ENCODE results near the gene KCNJ15. TPM values are rescaled to one million over a fixed set of nuclear protein-coding genes. Genes with fewer than 3 reads are reported as not detected.

The KCNJ15 gene
- total and polyA plus RNA-seq, 2 experiments from 2014 or later, result not detected

DNA sequence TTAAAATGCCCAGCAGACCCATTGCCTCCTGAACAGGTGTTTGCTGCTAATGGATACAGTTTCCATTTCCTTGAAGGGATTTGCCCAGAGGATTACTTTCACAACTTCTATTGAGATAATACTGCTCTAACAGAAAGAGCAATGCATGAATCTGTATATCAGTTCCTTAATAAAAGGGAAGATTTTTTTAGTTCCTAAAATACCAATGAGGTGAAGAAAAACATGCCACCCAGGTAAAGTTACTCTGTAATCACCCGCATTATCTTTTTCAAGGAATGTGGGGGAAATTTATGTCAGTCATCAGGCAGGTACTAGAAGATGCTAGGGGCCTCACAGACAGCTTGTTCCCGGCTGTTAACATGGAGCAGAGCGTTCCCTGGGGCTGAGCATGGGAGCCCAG is 41.1 kb downstream of the KCNJ15 start (continued):
- TF ChIP-seq STAT1 (IDR thresholded peaks at IDR 0.05; ENCODE audit: unreplicated experiment), result no peak
- TF ChIP-seq EZH2 (IDR thresholded peaks at IDR 0.05; ENCODE audit: low read depth, unreplicated experiment), result no peak
- TF ChIP-seq, protein P1, sequence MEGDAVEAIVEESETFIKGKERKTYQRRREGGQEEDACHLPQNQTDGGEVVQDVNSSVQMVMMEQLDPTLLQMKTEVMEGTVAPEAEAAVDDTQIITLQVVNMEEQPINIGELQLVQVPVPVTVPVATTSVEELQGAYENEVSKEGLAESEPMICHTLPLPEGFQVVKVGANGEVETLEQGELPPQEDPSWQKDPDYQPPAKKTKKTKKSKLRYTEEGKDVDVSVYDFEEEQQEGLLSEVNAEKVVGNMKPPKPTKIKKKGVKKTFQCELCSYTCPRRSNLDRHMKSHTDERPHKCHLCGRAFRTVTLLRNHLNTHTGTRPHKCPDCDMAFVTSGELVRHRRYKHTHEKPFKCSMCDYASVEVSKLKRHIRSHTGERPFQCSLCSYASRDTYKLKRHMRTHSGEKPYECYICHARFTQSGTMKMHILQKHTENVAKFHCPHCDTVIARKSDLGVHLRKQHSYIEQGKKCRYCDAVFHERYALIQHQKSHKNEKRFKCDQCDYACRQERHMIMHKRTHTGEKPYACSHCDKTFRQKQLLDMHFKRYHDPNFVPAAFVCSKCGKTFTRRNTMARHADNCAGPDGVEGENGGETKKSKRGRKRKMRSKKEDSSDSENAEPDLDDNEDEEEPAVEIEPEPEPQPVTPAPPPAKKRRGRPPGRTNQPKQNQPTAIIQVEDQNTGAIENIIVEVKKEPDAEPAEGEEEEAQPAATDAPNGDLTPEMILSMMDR (conservative IDR thresholded peaks at IDR 0.05; ENCODE audit: low read depth in 2 of 2), result no peak

DNA sequence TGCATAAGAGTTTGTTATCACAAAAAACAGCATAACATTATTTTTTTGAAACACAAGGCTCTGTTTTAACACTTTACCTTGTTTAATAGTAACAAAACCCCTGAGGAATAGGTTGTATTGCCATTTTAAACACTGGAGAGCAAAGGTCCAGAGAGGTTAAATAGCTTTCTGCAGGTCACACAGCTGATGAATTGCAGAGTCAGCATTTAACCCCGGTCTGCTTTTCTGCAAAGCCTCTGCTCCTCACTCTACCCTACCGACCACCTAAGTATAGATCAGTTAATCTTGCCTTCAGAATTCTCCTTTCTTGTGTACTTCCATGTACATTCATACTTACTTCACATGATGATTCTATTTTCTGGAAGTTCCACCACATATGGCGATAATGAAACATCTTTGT is 42.0 kb downstream of the KCNJ15 start:
- Histone ChIP-seq H3K36me3 (ENCODE audit: insufficient read depth) (no peaks in the 10 kb centered on the region), H3K79me2 (replicated peaks; ENCODE audit: insufficient read depth) (no peaks in the 10 kb centered on the region), H3K27ac (ENCODE audit: low read depth) (no peak overlapping the region), H2AFZ (no peak overlapping the region), H3K9me2 (ENCODE audit: insufficient read depth) (no peaks in the 10 kb centered on the region), H3K4me2 (no peak overlapping the region), H4K20me1 (replicated peaks; ENCODE audit: insufficient read depth) (no peaks in the 10 kb centered on the region), H3F3A (replicated peaks; ENCODE audit: low read depth) (no peaks in the 10 kb centered on the region), H3K4me3 (no peak overlapping the region), H3K4me1 (ENCODE audit: insufficient read depth) (peaks cover 14% of the 10 kb centered on the region), H3K27me3 (ENCODE audit: insufficient read depth) (no peaks in the 10 kb centered on the region)
- H3K27ac Mint-ChIP-seq, result no peak overlapping the region
- no peaks in the 10 kb centered on the region for H3K9me3 Mint-ChIP-seq
- DNase-seq (ENCODE audit: low spot score) (no peak), ATAC-seq (no peak)
- H3K27me3 Mint-ChIP-seq (ENCODE audit: insufficient read depth, low read depth, poor library complexity), result no peaks in the 10 kb centered on the region
- H3K4me3 Mint-ChIP-seq, result no peak overlapping the region
- peaks cover 21% of the 10 kb centered on the region; the same call in 2 of the 3 replicates for H3K4me1 Mint-ChIP-seq
- H3K36me3 Mint-ChIP-seq (ENCODE audit: low read depth), result no peaks in the 10 kb centered on the region
- TF ChIP-seq NANOG (IDR thresholded peaks at IDR 0.05; ENCODE audit: borderline replicate concordance) (no peak), EZH2 (IDR thresholded peaks at IDR 0.05; ENCODE audit: low read depth, unreplicated experiment) (no peak), STAT1 (IDR thresholded peaks at IDR 0.05; ENCODE audit: unreplicated experiment) (no peak), ZNF114 (CRISPR knock-in tag; IDR thresholded peaks at IDR 0.05) (no peak), JUNB (IDR thresholded peaks at IDR 0.05; ENCODE audit: unreplicated experiment) (no peak), EZH2phosphoT487 (IDR thresholded peaks at IDR 0.05; ENCODE audit: unreplicated experiment) (no peak), ZNF331 (CRISPR knock-in tag; IDR thresholded peaks at IDR 0.05; ENCODE audit: low read depth) (no peak), POLR2AphosphoS5 (IDR thresholded peaks at IDR 0.05; ENCODE audit: low read depth) (no peak)
- TF ChIP-seq, protein P2, sequence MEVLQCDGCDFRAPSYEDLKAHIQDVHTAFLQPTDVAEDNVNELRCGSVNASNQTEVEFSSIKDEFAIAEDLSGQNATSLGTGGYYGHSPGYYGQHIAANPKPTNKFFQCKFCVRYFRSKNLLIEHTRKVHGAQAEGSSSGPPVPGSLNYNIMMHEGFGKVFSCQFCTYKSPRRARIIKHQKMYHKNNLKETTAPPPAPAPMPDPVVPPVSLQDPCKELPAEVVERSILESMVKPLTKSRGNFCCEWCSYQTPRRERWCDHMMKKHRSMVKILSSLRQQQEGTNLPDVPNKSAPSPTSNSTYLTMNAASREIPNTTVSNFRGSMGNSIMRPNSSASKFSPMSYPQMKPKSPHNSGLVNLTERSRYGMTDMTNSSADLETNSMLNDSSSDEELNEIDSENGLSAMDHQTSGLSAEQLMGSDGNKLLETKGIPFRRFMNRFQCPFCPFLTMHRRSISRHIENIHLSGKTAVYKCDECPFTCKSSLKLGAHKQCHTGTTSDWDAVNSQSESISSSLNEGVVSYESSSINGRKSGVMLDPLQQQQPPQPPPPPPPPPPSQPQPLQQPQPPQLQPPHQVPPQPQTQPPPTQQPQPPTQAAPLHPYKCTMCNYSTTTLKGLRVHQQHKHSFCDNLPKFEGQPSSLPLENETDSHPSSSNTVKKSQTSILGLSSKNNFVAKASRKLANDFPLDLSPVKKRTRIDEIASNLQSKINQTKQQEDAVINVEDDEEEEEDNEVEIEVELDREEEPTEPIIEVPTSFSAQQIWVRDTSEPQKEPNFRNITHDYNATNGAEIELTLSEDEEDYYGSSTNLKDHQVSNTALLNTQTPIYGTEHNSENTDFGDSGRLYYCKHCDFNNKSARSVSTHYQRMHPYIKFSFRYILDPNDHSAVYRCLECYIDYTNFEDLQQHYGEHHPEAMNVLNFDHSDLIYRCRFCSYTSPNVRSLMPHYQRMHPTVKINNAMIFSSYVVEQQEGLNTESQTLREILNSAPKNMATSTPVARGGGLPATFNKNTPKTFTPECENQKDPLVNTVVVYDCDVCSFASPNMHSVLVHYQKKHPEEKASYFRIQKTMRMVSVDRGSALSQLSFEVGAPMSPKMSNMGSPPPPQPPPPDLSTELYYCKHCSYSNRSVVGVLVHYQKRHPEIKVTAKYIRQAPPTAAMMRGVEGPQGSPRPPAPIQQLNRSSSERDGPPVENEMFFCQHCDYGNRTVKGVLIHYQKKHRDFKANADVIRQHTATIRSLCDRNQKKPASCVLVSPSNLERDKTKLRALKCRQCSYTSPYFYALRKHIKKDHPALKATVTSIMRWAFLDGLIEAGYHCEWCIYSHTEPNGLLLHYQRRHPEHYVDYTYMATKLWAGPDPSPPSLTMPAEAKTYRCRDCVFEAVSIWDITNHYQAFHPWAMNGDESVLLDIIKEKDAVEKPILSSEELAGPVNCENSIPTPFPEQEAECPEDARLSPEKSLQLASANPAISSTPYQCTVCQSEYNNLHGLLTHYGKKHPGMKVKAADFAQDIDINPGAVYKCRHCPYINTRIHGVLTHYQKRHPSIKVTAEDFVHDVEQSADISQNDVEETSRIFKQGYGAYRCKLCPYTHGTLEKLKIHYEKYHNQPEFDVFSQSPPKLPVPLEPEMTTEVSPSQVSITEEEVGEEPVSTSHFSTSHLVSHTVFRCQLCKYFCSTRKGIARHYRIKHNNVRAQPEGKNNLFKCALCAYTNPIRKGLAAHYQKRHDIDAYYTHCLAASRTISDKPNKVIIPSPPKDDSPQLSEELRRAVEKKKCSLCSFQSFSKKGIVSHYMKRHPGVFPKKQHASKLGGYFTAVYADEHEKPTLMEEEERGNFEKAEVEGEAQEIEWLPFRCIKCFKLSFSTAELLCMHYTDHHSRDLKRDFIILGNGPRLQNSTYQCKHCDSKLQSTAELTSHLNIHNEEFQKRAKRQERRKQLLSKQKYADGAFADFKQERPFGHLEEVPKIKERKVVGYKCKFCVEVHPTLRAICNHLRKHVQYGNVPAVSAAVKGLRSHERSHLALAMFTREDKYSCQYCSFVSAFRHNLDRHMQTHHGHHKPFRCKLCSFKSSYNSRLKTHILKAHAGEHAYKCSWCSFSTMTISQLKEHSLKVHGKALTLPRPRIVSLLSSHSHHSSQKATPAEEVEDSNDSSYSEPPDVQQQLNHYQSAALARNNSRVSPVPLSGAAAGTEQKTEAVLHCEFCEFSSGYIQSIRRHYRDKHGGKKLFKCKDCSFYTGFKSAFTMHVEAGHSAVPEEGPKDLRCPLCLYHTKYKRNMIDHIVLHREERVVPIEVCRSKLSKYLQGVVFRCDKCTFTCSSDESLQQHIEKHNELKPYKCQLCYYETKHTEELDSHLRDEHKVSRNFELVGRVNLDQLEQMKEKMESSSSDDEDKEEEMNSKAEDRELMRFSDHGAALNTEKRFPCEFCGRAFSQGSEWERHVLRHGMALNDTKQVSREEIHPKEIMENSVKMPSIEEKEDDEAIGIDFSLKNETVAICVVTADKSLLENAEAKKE (CRISPR knock-in tag; IDR thresholded peaks at IDR 0.05), result no peak
- TF ChIP-seq, protein P1 (conservative IDR thresholded peaks at IDR 0.05; ENCODE audit: low read depth in 2 of 2), result no peak
- TF ChIP-seq, protein P3, sequence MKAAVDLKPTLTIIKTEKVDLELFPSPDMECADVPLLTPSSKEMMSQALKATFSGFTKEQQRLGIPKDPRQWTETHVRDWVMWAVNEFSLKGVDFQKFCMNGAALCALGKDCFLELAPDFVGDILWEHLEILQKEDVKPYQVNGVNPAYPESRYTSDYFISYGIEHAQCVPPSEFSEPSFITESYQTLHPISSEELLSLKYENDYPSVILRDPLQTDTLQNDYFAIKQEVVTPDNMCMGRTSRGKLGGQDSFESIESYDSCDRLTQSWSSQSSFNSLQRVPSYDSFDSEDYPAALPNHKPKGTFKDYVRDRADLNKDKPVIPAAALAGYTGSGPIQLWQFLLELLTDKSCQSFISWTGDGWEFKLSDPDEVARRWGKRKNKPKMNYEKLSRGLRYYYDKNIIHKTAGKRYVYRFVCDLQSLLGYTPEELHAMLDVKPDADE (IDR thresholded peaks at IDR 0.05), result no peak

Measured in GM23338 (cell line).